H54 (cell line): Measurements from ENCODE around the gene CRACR2A.
A peak's percentile ranks its signal among the peaks of the same experiment; 100 is the strongest.

Source experiments
- DNase-seq: peaks from one replicate; pipeline ENCODE4 v3.0.0; 2011; ENCODE audit warnings: low spot score, mixed read lengths; ENCODE audit not compliant: insufficient read length
- FAIRE-seq: peaks from 3 replicates; lab custom pipeline; 2011; peaks lifted over from hg19 to GRCh38; lab: Jason Lieb, UNC
- POLR2A ChIP-seq: IDR thresholded peaks from 2 replicates; pipeline ENCODE4 v1.6.1; 2011; ENCODE audit warnings: low read depth, mild to moderate bottlenecking, low read length

Gene CRACR2A

GRCh38 chr12:3670083-3670620, 82.8 kb downstream of the CRACR2A start:
- DNase-seq (no peak), FAIRE-seq (no peak)
- no peak for TF ChIP-seq POLR2A

DNA sequence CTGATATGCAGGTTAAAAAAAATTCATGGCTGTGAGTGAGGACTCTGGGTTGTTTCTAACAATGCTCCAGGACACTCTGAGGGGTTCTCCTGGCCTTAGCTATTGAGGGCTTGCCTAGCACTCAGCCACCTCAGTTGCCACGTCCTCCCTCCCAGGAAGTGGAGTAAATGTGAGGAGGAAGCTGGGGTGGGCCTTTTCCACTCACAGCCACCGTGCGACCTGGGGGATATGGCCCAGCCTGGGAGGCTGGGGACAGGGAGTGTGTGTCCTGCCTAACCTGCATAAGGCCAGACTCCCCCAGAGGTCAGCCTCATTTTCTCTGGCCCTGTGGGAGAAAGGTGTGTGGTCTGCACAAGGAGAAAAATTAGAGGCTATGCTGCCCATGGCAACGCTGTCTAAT, 83.3 kb downstream of the CRACR2A start:
- no peak for FAIRE-seq
- no peak for DNase-seq
- no peak for TF ChIP-seq POLR2A

DNA sequence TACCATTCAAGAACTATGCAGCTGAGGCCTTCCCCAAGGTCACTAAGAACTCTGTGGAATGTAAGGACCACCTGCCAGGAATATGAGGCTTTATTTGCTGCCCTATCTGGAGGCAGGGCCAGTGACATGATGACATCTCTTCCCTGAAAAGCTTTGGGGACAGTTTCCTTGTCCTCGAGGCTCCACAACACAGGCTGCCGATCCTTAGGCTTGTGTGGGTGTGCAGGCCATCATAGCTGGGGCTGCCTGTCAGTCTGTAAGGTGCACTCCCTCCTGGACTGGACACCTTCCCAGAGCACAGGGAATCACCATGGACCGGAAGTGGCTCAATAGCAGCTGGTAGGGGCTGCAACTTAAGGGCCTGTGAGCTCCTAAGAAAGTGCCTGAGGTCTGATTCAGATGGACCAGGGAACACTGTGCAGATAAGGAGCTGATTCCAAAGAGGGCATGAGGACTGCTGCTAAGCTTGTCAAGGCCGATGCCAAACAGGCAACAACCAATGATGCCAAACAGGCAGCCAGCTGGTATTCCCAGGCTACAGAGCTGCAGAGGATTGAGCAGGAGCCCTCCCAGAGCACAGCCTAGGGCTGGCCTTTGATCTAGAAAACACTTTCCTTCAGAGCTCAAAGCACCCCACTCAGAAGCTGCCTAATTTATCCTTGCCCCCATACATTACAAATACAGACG, 84.3 kb downstream of the CRACR2A start:
- TF ChIP-seq POLR2A = no peak
- no peak for FAIRE-seq
- DNase-seq = no peak

- no peak for TF ChIP-seq POLR2A
- DNase-seq = no peak
- no peak for FAIRE-seq
These were observed 85.4 kb downstream of the CRACR2A start for GRCh38 chr12:3667485-3667884.

DNA sequence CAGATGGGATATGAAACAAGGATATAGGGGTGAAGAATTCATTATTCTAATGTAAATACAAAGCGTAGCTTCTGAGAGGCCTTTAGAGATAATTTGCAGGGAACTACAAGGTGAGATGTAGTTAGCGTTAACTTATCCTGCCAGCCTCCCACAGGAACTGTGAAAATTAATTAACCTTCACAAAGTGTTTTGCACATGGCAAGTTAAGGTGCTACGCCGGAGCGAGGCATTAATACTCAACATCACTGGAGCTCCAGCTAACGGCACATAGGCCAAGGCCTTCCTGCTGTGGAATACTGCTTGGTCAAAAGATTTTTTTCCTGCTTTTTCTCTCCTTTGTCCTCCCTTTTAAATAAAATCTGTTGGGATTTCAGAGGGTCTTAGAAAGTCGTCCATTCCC, 86.5 kb downstream of the CRACR2A start:
- DNase-seq = no peak
- no peak for TF ChIP-seq POLR2A

GRCh38 chr12:3662521-3662921, 90.4 kb downstream of the CRACR2A start:
- FAIRE-seq (no peak), DNase-seq (no peak)
- no peak for TF ChIP-seq POLR2A

More for the DNA sequence above, 86.5 kb downstream of the CRACR2A start:
- FAIRE-seq = no peak

GRCh38 chr12:3661028-3661427, 91.9 kb downstream of the CRACR2A start:
- no peak for FAIRE-seq
- DNase-seq = no peak
- no peak for TF ChIP-seq POLR2A

- no peak for FAIRE-seq
- TF ChIP-seq POLR2A = no peak
- DNase-seq = no peak
These were observed 94.4 kb downstream of the CRACR2A start for GRCh38 chr12:3658327-3659163.

- no peak for DNase-seq
- TF ChIP-seq POLR2A = no peak
- no peak for FAIRE-seq
These were observed 95.8 kb downstream of the CRACR2A start for GRCh38 chr12:3656946-3657622.

- FAIRE-seq (no peak), DNase-seq (peak; percentile 25)
- no peak for TF ChIP-seq POLR2A
These were observed 97.5 kb downstream of the CRACR2A start for GRCh38 chr12:3655328-3655900.

- FAIRE-seq = no peak
- DNase-seq = no peak
- TF ChIP-seq POLR2A = no peak
These were observed 101.1 kb downstream of the CRACR2A start for GRCh38 chr12:3651585-3652424.

DNA sequence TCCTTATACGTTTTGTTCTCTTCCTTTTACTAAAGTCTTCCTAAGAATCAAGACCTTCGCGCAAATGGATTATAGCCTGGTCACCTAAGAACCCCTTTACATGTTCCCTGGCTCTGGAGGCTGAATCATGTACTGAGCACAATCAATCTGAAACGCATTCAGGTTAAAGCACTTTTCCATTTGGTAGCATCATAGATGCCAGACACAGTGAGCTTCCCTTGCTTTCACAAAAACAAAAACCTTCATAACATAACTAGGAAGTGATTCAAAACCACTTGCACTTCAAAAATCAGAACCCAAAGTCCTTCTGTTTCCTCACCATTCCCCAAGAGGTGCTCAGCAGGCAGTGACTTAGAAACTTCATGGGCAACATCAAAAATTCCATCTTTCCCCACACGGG, 105.4 kb downstream of the CRACR2A start:
- no peak for FAIRE-seq
- no peak for DNase-seq
- no peak for TF ChIP-seq POLR2A
